Brain microvascular endothelial cell (primary cell): ENCODE results near the gene TP53INP2.
"Not testable (repeated sequence)": the region's sequence is repeated elsewhere in the genome, so short reads cannot be mapped to it uniquely, and the experiment has no call there.

Experiments
- DNase-seq: peaks from one replicate; pipeline ENCODE4 v3.0.0-alpha.2; 2020
- H3K27ac ChIP-seq: fragments of 250-450 bp; sonication (Bioruptor Pico); 2 replicates; pipeline ENCODE4 v1.5.1; 2020; ENCODE audit warnings: mild to moderate bottlenecking, moderate library complexity
- H3K27me3 ChIP-seq: fragments of 250-450 bp; sonication (Bioruptor Pico); replicated peaks from 2 replicates; pipeline ENCODE4 v1.5.1; 2020; ENCODE audit warnings: mild to moderate bottlenecking
- H3K36me3 ChIP-seq: fragments of 250-450 bp; sonication (Bioruptor Pico); replicated peaks from 2 replicates; pipeline ENCODE4 v1.5.1; 2020; ENCODE audit warnings: mild to moderate bottlenecking
- H3K4me3 ChIP-seq: 2 replicates; pipeline ENCODE4 v1.5.1; 2011; ENCODE audit warnings: low read depth, mild to moderate bottlenecking, control low read depth, low read length, moderate library complexity
- in situ Hi-C: cut with HindIII; loops from 2 replicates; pipeline ENCODE4 v1.10.0; 2017; ENCODE audit warnings: low sequenced_read_pairs, low pct_ligation_motif_present
- TF ChIP-seq, protein P1 (sequence below): IDR thresholded peaks from 2 replicates; pipeline ENCODE4 v1.5.1; 2011; ENCODE audit warnings: low read depth, mild to moderate bottlenecking, moderate library complexity, low read length, control low read depth, inconsistent platforms; ENCODE audit errors: missing control alignments

The TP53INP2 gene

DNA sequence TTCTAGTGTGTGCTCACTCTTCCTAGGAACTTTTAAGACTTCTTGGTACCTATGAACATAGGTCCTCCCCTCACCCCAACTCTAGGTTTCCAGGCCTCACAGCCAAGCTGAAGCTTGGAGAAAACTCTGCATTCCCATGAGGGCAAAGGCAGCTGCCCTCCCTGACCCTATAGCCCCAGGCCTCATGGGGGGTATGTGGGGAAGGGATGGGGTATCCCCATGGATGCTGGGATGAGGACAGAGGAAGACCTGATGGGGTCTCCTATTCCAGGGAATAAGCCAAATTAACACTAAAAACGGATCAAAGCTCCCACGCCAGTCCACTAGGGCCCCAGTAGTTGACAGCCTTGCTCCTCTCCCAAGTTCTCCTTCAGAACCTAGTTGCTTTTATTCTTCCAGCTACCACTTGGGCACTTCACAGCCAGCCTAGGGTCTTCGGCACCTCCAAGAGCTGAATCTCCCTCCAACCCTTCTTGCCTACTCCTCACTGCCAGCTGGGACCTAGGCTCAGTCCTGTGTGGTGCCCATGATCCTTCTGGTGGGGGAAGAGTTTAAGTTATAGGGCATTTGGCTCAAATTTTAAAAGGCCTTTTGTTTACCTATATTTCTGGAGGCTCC lies 7.8 kb downstream of the TP53INP2 start:
- no peak overlapping the region for H3K4me3 ChIP-seq
- peaks cover 8% of the 10 kb centered on the region for H3K36me3 ChIP-seq
- no peaks in the 10 kb centered on the region for H3K27me3 ChIP-seq
- TF ChIP-seq, protein P1, sequence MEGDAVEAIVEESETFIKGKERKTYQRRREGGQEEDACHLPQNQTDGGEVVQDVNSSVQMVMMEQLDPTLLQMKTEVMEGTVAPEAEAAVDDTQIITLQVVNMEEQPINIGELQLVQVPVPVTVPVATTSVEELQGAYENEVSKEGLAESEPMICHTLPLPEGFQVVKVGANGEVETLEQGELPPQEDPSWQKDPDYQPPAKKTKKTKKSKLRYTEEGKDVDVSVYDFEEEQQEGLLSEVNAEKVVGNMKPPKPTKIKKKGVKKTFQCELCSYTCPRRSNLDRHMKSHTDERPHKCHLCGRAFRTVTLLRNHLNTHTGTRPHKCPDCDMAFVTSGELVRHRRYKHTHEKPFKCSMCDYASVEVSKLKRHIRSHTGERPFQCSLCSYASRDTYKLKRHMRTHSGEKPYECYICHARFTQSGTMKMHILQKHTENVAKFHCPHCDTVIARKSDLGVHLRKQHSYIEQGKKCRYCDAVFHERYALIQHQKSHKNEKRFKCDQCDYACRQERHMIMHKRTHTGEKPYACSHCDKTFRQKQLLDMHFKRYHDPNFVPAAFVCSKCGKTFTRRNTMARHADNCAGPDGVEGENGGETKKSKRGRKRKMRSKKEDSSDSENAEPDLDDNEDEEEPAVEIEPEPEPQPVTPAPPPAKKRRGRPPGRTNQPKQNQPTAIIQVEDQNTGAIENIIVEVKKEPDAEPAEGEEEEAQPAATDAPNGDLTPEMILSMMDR = no peak
- DNase-seq = no peak
- H3K27ac ChIP-seq = no peak overlapping the region
- in situ Hi-C loops = no loop called here

GRCh38 chr20:34712525-34713192 lies 8.5 kb downstream of the TP53INP2 start:
- H3K36me3 ChIP-seq = peaks cover 8% of the 10 kb centered on the region
- no peak for DNase-seq
- TF ChIP-seq, protein P1 = no peak
- in situ Hi-C loops = no loop called here
- no peaks in the 10 kb centered on the region for H3K27me3 ChIP-seq
- H3K4me3 ChIP-seq = no peak overlapping the region
- peak overlapping the region; percentile 72 for H3K27ac ChIP-seq

DNA sequence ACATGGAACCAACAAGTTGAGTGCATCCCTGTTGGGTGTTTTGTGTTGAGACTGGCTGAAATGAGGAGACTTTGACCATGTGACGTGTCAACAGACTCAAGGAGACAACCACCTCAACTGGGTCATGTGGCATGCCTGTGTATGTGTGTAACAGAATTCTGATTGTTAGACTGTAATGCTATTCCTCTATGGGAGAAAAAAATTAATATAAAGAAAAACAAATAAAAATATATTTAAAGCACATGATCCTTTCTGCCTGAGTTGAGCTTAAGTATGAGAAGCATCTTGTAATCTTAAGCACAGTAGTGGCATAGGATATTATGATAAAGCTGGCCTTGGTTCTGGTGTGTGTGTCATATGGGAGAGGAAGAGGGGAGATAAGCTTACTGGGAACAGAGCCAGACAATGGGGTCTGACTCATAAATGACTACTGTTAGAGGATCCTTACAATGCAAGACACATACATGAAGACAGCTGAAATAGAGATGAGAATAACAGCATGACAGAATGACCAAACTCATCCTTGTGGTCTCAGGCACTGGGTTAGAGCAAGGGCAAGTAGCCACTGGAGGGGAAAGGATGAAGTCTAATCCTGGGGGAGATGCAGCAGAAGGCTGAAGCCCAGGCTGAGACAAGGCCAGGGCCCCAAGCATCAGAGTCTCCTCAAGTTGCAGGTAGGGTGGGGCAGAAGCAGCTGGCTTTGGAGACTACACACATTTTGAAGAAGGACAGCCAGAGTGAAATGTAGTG lies 9.2 kb downstream of the TP53INP2 start:
- Histone ChIP-seq H3K36me3 (peaks cover 8% of the 10 kb centered on the region), H3K27ac (peak overlapping the region; percentile 72), H3K4me3 (no peak overlapping the region), H3K27me3 (no peaks in the 10 kb centered on the region)
- TF ChIP-seq, protein P1 = no peak
- DNase-seq = peak; percentile 100
- in situ Hi-C loops = no loop called here

DNA sequence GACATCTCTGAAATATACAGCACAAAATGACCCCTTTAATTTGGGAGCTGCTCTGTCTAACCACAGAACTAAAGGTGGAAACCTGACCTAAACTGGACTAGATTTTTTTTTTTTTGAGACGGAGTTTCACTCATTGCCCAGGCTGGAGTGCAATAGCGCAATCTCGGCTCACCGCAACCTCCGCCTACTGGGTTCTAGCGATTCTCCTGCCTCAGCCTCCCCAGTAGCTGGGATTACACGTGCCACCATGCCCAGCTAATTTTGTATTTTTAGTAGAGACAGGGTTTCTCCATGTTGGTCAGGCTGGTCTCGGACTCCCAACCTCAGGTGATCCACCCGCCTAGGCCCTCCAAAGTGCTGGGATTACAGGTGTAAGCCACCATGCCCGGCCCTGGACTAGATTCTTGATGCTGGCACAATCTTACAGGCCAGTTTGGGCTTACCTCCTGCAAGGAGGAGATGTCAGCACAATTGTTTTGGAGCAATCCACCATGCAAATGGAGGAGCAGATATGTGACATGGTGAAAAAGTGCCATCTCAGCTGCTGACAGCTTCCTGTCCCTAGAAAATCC lies 9.9 kb downstream of the TP53INP2 start:
- DNase-seq, H3K27me3 ChIP-seq, in situ Hi-C loops, H3K36me3 ChIP-seq, H3K4me3 ChIP-seq: not testable (repeated sequence)
- peak overlapping the region; percentile 61 for H3K27ac ChIP-seq

DNA sequence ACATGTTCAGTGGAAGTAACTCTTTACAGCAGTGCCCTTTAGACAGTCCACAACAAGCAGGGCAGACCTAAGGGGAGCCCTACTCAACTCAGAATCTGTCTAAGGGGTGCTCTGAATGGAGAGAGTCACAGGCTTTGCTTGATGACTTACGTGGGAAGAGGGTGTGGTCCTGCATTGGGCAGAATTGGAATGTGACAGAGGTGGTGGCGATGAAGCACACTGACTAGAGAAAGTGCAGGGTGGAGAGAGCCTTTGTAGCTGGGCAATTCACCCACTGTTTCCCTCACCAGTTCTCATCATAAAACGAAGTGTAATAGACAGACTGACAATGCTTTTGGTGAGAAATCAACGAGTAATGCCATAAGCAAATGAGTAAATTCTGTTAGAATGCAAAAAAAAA lies 11.2 kb downstream of the TP53INP2 start:
- TF ChIP-seq, protein P1 = no peak
- H3K4me3 ChIP-seq = no peak overlapping the region
- H3K27ac ChIP-seq = no peak overlapping the region
- peaks cover 8% of the 10 kb centered on the region for H3K36me3 ChIP-seq
- in situ Hi-C loops = no loop called here
- DNase-seq = no peak
- no peaks in the 10 kb centered on the region for H3K27me3 ChIP-seq

GRCh38 chr20:34716921-34717229 lies 12.7 kb downstream of the TP53INP2 start:
- Histone ChIP-seq H3K36me3 (peaks cover 8% of the 10 kb centered on the region), H3K4me3 (no peak overlapping the region), H3K27ac (no peak overlapping the region), H3K27me3 (no peaks in the 10 kb centered on the region)
- TF ChIP-seq, protein P1 = no peak
- DNase-seq = no peak
- in situ Hi-C loops = no loop called here
